ENCODE measurements around the gene PLCL2.

DNA sequence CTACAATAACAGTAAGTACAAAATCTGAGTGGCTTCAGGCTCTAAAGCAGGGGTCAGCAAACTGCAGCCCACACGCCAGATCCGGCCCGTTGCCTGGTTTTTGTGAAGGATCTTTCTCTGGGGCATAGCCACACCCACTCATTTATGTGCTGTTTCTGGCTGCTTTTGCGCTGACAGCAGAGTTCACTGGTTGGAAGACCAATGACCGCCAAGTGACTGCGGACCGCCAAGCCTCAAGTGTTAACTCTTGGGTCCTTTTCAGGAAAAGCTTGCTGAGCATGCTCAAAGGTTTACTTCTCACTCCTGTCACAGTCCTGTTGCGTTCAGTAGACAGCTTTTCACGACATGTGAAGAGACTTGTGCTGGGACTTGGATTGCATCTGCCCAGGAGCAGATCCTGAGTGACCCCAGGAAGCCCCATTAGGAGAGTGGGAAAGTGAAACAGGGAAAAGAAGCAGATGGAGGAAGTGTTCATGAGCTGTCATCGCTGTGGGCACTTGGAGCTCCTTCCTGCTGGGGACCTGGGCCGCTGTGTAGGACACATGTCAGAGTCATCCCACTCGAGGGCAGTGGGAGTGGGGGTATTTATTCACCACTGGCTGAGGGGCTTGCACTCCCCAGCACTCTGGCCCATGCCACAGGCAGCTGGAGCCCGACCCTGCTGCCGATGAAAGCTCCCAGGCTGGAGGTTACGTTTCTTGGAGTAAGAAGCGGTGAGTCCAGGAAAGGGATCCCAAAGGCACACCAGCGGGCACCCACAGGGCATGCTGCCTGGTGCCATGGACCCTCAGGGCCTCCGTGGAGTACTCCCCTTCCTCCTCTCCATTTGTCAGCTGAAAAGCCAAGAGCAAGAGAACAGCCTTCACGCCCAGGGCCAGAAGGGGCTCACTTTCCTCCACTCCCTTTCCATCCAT, 249.1 kb downstream of the PLCL2 start:
- TF ChIP-seq CTCF (conservative IDR thresholded peaks at IDR 0.05 in 1 of 2, IDR thresholded peaks at IDR 0.05 in 1 of 2; ENCODE audit: extremely low read depth in 1 of 2, insufficient read depth in 1 of 2, low read depth in 1 of 2, low read length in 2 of 2) (no peak), EZH2 (IDR thresholded peaks at IDR 0.05; ENCODE audit: borderline replicate concordance, low read length) (no peak)

Data from mammary epithelial cell (primary cell).